OCI-LY7 (cell line): ENCODE measurements around the gene RPS19BP1. TPM values are rescaled to one million over a fixed set of nuclear protein-coding genes. Genes with fewer than 3 reads are reported as not detected.

Source experiments
- BruUV-seq: library from RNA; stranded (reverse); fragments of 400-500 nt; replicated peaks from 2 replicates; lab custom pipeline; 2021; lab: Mats Ljungman, UMichigan
- CTCF ChIA-PET: fragments of 300-600 bp; sonication (Branson Sonifier 250); formaldehyde crosslinking; loops from one replicate; lab custom pipeline; 2022; ENCODE audit warnings: antibody characterized with exemption; ENCODE audit not compliant: unreplicated experiment; lab: Charles Lee
- POLR2A ChIA-PET: fragments of 300-600 bp; sonication (Branson Sonifier 250); formaldehyde crosslinking; loops from one replicate; lab custom pipeline; 2022; ENCODE audit warnings: antibody characterized with exemption; lab: Charles Lee
- DNase-seq: peaks from one replicate; pipeline ENCODE4 v3.0.0-alpha.2; 2015; ENCODE audit warnings: low spot score
- H2AFZ ChIP-seq: fragments of 200-600 bp; sonication (generic), shearing (Covaris generic); 2 replicates; pipeline ENCODE4 v1.6.1; 2014; ENCODE audit warnings: mild to moderate bottlenecking, antibody characterized with exemption, low read length, moderate library complexity
- H3K27ac ChIP-seq: fragments of 200-600 bp; sonication (generic); 2 replicates; pipeline ENCODE4 v1.5.1; 2014; ENCODE audit warnings: mixed run types, low read depth, mild to moderate bottlenecking, moderate library complexity, low read length, inconsistent platforms; ENCODE audit not compliant: poor library complexity, severe bottlenecking
- H3K36me3 ChIP-seq: fragments of 200-600 bp; sonication (generic); 2 replicates; pipeline ENCODE4 v1.6.1; 2014; ENCODE audit warnings: mild to moderate bottlenecking, antibody characterized with exemption, low read length, moderate library complexity, mixed read lengths; ENCODE audit not compliant: insufficient read depth
- H3K4me1 ChIP-seq: fragments of 200-600 bp; sonication (generic); 2 replicates; pipeline ENCODE4 v1.5.1; 2014; ENCODE audit warnings: mild to moderate bottlenecking, low read length; ENCODE audit not compliant: insufficient read depth, poor library complexity, severe bottlenecking
- H3K4me2 ChIP-seq: fragments of 200-600 bp; sonication (generic); 2 replicates; pipeline ENCODE4 v1.6.1; 2014; ENCODE audit warnings: mild to moderate bottlenecking, low read length
- H3K4me3 ChIP-seq: fragments of 200-600 bp; sonication (generic); 2 replicates; pipeline ENCODE4 v1.5.1; 2014; ENCODE audit warnings: mild to moderate bottlenecking, low read depth, low read length; ENCODE audit not compliant: poor library complexity, severe bottlenecking
- H3K79me2 ChIP-seq: fragments of 200-600 bp; sonication (generic); 2 replicates; pipeline ENCODE4 v1.6.1; 2016; ENCODE audit warnings: low read depth, mild to moderate bottlenecking, low read length, moderate library complexity, mixed read lengths; ENCODE audit not compliant: insufficient read depth
- H3K9me2 ChIP-seq: fragments of 200-600 bp; sonication (generic); 2 replicates; pipeline ENCODE4 v1.6.1; 2016; ENCODE audit warnings: mild to moderate bottlenecking, low read length, mixed read lengths; ENCODE audit not compliant: insufficient read depth
- H3K9me3 ChIP-seq: fragments of 200-600 bp; sonication (generic); 2 replicates; pipeline ENCODE4 v1.6.1; 2014; ENCODE audit warnings: mild to moderate bottlenecking, mixed run types, low read length, mixed read lengths
- H4K20me1 ChIP-seq: fragments of 200-600 bp; sonication (generic); 2 replicates; pipeline ENCODE4 v1.6.1; 2014; ENCODE audit warnings: mild to moderate bottlenecking, antibody characterized with exemption, low read length, moderate library complexity, mixed read lengths; ENCODE audit not compliant: insufficient read depth
- CTCF ChIP-seq: fragments of 200-600 bp; sonication (generic); conservative IDR thresholded peaks from 2 replicates; pipeline ENCODE4 v1.5.1; 2014; ENCODE audit warnings: mild to moderate bottlenecking, antibody characterized with exemption, low read length, moderate library complexity, mixed read lengths
- EZH2phosphoT487 ChIP-seq: fragments of 200-600 bp; sonication (generic); IDR thresholded peaks from 2 replicates; pipeline ENCODE4 v1.6.1; 2018; ENCODE audit warnings: low read depth, borderline replicate concordance, mild to moderate bottlenecking, mixed run types, antibody characterized with exemption, low read length, moderate library complexity, mixed read lengths
- intact Hi-C: fragments of 100-400 bp; cut with micrococcal nuclease; formaldehyde crosslinking; loops from one replicate; pipeline ENCODE4 v1.10.0; 2022; ENCODE audit not compliant: unreplicated experiment
- total RNA-seq, 2 experiments: library from RNA; depleted of rRNA in 1 of 2; stranded (reverse); fragments of >200 nt in 1 of 2; shearing (Covaris generic) in 1 of 2; gene quantifications; 2 replicates each; pipeline ENCODE4 v1.2.3, GENCODE V29; 2014 to 2022

RPS19BP1 gene
- total RNA-seq, 2 experiments from 2014 or later = 88.1 to 148 TPM

- no peak overlapping the region for H3K27ac ChIP-seq
- H3K79me2 ChIP-seq = no peaks in the 10 kb centered on the region
- peaks cover 28% of the 10 kb centered on the region for H3K4me1 ChIP-seq
- no peaks in the 10 kb centered on the region for H3K9me3 ChIP-seq
- no peak for DNase-seq
- H2AFZ ChIP-seq = no peak overlapping the region
- no peak for TF ChIP-seq EZH2phosphoT487
- TF ChIP-seq CTCF = no peak
- no TSS peak for BruUV-seq
- no peaks in the 10 kb centered on the region for H3K36me3 ChIP-seq
- POLR2A ChIA-PET = no interaction called here
- no peak overlapping the region for H3K4me2 ChIP-seq
- H3K4me3 ChIP-seq = no peak overlapping the region
- CTCF ChIA-PET = no interaction called here
- no peaks in the 10 kb centered on the region for H4K20me1 ChIP-seq
- intact Hi-C loops = no loop called here
- H3K9me2 ChIP-seq = no peaks in the 10 kb centered on the region
Measured at GRCh38 chr22:39570226-39570625, 37.7 kb upstream of the RPS19BP1 start.

GRCh38 chr22:39569066-39569465, 36.5 kb upstream of the RPS19BP1 start:
- no peak for TF ChIP-seq EZH2phosphoT487
- TF ChIP-seq CTCF = no peak
- intact Hi-C loops = no loop called here
- Histone ChIP-seq H3K4me1 (peaks cover 28% of the 10 kb centered on the region), H3K9me2 (no peaks in the 10 kb centered on the region), H2AFZ (no peak overlapping the region), H4K20me1 (no peaks in the 10 kb centered on the region), H3K36me3 (no peaks in the 10 kb centered on the region), H3K4me3 (no peak overlapping the region), H3K4me2 (no peak overlapping the region; the same call in 1 of the 2 replicates), H3K27ac (no peak overlapping the region), H3K79me2 (no peaks in the 10 kb centered on the region), H3K9me3 (no peaks in the 10 kb centered on the region)
- BruUV-seq = no TSS peak
- POLR2A ChIA-PET = no interaction called here
- CTCF ChIA-PET = no interaction called here
- no peak for DNase-seq

- no peak for DNase-seq
- no peak overlapping the region for H3K27ac ChIP-seq
- no peaks in the 10 kb centered on the region for H3K36me3 ChIP-seq
- intact Hi-C loops = no loop called here
- TF ChIP-seq CTCF = no peak
- TF ChIP-seq EZH2phosphoT487 = no peak
- no peaks in the 10 kb centered on the region for H3K9me2 ChIP-seq
- no TSS peak for BruUV-seq
- H3K4me1 ChIP-seq = peaks cover 28% of the 10 kb centered on the region
- no peak overlapping the region; the same call in 1 of the 2 replicates for H2AFZ ChIP-seq
- CTCF ChIA-PET = no interaction called here
- no peaks in the 10 kb centered on the region for H4K20me1 ChIP-seq
- H3K4me3 ChIP-seq = no peak overlapping the region
- POLR2A ChIA-PET = no interaction called here
- 0 out of 2 replicates have a peak overlapping the region, but pooled peaks have one; percentile 47 for H3K4me2 ChIP-seq
- no peaks in the 10 kb centered on the region for H3K9me3 ChIP-seq
- no peaks in the 10 kb centered on the region for H3K79me2 ChIP-seq
Measured at GRCh38 chr22:39568278-39568981, 35.9 kb upstream of the RPS19BP1 start.
